Left renal pelvis (tissue), 4 donors: Measurements from ENCODE around the gene LBH. TPM values are rescaled to one million over a fixed set of nuclear protein-coding genes. Genes with fewer than 3 reads are reported as not detected.
A peak's percentile ranks its signal among the peaks of the same experiment; 100 is the strongest.

Source experiments
- DNase-seq, 4 donors: peaks; one replicate each; pipeline ENCODE4 v3.0.0-alpha.2; 2013; ENCODE audit warnings: low read depth in 4 of 4, low spot score in 3 of 4
- polyA plus RNA-seq, 4 donors: library from polyadenylated mRNA; unstranded; fragments of 120-200 nt; gene quantifications; one replicate each; pipeline ENCODE4 v1.2.1, GENCODE V29; 2013; ENCODE audit not compliant: insufficient read length in 4 of 4

Gene LBH
- polyA plus RNA-seq, 4 donors = 64.6 to 117 (median 104) TPM

DNA sequence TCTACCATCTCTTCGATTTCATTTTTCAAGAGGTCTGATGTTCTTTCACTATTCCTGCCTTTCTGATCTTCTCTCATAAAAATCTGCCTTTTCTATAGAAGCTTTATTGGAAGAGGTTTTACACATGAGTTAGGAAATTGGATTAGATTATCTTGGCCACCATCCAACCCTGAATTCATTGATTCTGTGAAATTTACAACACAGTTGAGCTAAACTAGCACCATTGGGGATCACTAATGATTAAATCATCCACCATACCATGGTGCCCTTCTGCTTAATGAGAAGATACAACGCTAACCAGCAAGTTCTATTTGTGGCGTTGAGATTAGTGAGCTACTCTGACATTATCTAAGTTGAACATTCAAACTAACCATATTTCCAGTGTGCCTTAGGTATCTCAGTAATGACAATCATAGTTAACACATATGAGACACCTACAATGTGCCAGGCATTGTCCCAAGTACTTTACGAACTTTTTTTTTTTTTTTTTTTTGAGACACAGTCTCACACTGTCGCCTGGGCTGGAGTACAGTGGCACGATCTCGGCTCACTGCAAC lies 17.3 kb upstream of the LBH start:
- no peak for DNase-seq

DNA sequence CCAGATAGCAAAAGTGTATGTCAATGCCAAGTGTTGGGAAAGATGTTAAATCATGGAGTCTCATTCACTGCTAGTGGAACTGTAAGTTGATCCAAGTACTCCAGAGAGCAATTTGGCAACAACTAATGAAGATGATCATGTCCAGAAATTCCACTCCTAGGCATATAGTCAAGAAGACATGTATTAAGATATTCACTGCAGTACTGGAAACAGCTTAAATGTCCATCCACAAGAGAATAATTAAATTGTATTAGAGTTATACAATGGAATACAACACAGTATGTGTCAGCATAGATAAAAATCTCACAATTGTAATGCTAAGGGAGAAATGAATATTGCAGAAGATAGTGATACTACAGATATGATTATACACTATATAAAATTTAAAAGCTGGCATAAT lies 15.2 kb upstream of the LBH start:
- no peak for DNase-seq

DNA sequence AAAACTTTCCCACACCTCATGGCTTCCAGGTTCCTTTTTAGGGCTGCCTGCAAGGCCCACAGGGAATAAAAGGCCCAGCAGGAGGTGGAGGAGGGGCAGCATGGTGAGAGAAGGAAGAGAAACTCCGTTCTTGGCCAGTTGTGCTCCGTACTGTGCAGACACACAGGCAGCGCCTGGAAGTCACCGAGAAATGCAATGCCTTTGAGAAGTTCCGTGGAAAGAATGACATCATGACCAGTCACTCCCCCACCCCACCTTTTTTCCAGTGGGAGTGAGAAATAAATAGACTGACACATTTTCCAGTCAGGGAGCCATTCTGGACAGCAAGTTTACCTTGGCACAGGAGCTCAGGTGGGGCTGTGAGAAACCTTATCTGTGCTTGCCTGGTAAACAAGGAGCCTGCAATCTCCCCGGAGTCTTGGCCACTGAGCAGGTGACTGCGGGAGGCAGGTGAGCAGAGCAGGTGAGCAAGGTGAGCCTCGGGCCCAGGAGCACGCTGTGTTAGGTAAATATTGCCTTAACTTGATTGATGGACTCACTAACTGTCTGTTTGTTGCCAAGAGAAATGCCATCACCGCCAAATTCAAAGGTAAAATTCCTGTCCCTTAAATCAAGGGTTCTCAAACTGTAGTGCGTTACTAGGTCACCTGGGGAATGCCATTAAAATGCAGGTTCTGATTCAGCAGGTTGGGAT lies 13.5 kb upstream of the LBH start:
- no peak for DNase-seq

DNA sequence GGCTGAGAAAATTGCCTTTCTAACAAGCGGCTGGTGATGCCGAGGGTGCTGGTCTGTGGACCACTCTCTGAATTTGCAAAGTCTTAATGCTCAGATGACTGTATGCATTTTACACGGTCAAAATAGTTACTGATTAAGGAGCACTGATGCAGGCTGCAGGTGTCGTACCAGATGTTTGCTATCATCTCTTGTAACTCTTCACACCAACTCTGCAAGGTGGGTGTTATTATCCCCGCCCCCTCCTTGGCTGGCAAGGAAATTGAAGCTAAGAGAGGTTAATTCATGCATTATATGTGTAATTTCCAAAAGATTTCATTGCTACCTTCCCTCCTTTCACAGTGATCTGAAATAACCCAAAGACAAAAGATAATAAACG lies 13.0 kb upstream of the LBH start:
- no peak for DNase-seq

DNA sequence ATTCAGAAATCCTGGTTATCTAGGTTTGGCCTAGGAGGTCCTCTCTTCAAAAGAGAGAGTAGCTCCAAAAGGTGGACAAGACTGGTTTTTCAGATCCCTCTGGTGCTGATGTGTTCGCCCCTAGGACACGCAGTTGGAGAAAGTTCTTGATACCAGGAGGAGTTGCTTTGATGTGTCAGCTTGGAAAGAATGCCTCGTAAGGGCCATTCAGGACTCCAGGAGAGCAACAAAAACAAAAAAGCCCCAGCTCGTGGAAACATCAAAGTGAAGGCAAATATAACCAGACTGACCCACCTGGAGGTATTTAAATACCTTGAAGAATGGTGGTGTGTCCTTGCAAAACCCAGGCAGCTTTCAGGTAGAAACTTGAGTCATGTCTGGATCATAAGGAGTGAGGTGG lies 12.5 kb upstream of the LBH start:
- DNase-seq = no peak

DNA sequence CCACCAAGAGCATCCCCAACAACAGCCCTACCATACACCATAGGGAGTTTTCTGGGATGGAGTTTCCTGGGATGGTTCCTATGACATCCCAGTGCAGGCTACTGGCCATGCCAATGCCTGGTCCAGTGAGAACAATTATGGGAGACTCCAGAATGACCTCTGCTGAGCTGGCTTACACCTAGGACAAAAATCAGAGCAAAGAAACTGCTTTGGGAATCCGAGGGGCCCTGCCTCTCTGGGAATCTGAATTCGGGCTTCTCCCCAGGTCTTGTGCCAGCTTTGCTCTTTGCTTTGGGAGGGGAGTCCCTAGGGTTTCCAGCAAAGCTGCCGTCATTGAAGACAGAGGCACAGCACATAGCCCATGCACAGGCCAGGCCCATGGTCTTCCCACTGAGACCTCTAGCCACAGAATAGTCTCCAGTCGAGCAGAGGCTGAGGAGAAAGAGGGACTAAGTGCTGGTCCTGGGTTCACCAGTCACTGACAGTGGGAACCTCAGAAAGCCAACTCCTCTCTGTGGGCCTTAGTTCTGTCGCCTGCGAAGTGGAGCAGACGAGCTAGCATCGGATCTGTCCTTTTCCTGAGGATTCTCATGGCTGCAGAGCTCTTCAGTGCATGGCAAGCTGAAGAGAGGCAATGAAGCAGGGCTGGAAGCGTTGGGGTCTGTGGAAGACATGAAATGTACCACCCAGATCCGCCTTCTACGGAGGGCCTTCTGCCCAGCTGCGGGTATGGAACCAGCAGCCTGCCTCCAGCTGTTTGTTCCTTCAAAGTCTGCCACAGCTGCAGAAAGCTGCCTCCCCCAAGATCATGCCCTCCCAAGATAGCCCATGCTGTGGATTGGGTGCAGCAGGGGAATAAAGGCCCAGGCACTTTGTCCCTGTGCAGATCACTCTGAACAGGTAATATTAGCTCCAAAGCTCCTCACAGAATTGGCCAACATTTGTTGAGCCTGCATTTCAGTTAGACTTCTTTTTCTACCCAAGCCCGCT lies 11.2 kb upstream of the LBH start:
- no peak for DNase-seq

DNA sequence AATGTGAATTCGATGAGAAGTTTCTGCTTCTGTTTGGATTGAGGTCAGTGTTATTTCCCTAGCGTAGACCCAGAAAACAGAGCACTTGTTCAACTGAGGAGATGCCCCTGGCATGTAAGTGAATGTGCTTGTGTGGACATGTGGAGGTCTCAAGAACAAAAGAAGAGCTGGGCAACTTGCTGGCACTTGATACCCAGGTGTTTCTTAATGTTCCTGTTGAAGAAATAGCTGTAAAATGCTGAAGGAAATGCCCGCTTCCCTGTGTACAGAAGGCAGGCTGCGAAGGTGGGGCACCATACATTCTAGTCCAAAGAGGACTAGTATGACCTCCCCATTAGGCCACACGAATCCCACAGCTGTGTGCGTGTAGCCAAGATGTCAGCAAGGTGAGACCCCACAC lies 9.8 kb upstream of the LBH start:
- DNase-seq = no peak

DNA sequence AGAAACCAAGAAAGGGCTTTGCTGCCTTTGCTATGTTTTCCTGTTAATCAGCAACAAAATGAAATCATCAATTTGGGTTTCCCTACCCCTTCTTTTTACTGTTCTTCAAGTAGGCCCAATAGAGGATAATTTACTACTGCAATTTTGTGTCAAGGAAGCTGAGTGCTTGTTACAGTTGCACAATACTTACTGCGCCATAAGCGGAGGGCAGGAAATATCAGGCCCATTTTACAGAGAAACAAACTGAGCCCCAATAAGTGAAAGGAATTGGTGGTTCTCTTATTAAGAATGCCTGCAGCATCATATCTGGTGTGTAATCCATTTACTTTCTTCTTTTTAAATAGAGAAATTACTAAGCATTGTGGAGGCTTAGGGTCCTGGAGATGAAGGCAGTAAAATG lies 9.3 kb upstream of the LBH start:
- DNase-seq = no peak

DNA sequence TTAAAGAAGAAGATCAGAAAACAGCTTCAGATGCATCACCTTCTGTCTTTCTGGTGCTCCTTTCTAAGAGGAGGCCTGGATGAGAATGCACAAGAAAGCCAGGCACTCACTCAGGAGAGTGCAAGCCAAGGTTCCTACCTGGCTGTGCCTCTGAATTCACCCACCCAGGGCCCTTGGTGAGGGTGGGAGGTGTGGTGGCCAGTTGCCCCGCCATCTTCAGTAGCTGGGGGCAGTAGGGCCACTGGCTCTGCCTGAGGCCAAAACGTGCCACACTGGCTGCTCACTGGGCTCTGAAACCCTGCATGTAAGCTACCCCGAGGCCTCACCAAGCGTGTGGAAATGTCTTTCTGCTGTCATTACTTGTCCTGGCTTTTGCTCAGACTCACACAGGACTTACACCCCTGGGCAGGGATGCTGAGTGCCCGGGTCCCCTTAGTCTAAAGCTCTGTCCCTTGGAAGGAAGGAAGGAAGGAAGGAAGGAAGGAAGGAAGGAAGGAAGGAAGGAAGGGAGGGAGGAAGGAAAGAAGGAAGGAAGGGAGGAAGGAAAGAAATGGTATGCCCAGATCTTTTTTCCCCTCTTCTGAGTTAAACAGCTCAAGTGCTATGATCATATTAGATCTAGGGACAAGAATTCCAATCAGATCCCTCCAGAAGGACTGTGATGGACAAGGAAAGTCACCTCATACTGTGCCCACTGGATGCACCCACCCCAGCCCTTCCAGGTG lies 8.5 kb upstream of the LBH start:
- DNase-seq = no peak

DNA sequence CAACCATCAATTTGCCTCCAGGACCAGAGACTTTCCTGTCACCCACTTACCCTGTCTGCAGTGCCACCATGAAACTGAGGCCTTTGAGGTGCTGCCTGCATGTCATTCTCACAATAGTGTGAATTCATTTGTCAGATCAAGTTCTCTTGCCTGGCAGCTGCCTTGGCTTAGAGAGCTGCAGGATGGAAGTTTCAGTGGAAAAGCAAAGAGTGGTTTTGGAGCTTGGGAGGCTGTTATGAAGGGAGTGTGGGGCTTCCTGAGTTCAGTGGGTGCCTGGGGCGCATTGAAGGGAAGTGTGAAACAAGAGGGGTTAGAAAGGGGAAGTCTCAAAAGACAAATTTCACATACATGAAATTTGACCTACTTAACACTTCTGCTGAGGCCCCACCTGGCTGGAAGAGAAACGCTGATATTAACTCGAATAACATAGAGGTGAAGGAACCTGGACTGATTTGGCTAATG lies 7.9 kb upstream of the LBH start:
- DNase-seq = no peak

DNA sequence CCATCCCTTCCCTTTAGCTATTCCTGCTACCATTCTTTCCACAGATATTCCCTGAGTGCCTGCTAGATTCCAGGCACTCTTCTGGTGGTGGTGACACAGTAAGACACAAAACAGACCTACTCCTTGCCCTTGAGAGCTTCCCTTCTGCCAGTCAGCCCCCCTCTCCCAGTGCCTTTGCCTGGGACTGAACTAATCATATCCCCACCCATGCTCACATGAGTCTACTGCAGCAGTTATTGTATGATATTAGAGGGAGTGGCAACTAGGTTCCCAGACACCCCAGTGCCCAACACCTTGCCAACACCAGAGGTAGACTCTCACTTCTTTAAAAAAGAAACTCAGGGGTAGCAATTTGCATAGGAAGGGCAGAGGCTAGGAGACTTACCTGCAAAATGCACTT lies 7.2 kb upstream of the LBH start:
- no peak for DNase-seq

DNA sequence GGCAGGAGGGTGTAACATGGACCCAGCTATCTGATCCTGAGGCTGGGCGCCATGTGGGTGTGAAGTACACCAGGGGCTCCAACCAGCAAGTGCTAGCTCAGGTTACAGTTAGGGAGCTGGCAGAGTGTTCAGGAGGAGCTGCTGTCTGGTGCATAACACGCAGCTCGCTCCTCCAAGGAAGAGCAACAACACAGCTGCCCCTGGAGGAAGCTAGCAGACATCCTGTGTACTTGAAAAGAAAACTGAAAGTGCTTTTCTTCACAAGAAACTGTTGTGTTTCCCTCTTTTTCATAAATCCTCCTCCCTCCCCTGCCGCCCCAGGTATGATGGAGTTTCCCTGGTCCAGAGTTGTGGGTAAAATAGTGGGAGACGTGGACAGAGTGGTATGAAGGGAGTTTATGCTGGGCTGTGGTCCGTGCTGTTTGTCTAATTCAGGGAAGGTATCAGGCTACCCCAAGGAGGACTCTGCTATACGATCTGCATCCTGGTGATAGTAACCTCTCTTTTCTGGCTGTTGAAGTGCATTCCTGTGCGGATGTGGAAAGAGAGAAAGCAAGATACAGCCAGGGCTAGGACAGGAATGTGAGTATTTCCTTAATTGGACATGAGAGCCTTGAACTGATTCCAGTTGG lies 6.1 kb upstream of the LBH start:
- peak in 2 of 4 donors; percentile 58 to 63 for DNase-seq

DNA sequence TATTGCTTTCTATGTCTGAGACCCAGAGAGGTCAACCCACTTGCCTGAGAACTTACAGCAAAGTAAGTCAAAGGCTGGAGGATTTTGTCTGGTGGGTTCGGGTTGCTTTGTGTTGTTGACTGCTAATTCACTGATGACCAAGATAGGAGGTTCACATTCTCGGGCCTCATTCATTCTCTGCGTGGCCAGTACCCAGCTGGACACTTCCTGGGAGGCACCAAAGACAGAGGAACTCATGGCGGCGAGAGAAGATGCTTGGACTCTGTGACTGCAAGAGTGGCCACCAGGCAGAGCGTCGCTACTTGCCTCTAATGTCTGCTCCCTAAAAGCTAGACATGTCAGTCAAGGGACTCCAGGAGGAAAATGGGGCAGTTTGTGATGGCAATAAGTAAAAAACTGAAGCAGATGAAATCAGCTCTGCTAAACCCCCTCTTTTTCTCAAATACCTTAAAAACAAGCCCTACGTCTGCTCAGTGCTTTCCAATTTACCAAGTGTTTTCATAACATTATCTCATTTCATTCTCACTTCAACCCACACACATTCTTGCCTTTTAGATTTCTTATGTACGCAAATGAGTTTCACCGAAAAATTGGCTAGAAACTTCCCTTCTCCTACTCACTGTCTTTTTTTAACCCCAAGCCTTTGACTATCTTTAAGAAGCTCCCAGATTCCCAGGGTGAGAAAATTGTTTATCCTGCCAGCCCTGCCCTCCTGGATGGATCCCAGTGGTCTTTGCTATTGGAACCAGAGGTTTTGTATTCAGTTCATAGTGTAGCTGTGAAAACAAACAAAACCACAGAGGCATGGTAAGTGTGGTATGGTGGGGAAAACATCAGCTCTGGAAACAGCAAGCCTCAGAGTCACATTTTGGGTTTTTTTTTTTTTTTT lies 4.9 kb upstream of the LBH start:
- no peak for DNase-seq

DNA sequence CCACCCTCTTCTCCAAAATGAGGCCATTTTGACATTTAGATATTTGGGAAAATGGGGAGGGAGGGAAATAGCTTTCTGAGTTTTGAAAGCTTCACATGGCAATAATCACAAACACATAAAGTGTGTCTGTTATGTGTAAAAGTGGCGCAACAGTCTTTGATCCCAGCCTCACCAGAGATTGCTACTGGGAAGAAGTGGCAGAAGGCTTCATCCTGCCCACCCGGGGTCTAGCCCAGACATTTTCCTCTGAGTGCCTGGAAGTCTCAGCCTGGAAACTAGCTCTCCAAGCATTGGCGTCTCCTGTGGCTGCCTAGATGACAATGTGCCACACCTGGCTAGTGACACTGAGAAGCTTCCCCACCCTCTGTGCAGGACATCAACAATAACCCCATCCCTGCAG lies 1.7 kb upstream of the LBH start:
- no peak for DNase-seq

DNA sequence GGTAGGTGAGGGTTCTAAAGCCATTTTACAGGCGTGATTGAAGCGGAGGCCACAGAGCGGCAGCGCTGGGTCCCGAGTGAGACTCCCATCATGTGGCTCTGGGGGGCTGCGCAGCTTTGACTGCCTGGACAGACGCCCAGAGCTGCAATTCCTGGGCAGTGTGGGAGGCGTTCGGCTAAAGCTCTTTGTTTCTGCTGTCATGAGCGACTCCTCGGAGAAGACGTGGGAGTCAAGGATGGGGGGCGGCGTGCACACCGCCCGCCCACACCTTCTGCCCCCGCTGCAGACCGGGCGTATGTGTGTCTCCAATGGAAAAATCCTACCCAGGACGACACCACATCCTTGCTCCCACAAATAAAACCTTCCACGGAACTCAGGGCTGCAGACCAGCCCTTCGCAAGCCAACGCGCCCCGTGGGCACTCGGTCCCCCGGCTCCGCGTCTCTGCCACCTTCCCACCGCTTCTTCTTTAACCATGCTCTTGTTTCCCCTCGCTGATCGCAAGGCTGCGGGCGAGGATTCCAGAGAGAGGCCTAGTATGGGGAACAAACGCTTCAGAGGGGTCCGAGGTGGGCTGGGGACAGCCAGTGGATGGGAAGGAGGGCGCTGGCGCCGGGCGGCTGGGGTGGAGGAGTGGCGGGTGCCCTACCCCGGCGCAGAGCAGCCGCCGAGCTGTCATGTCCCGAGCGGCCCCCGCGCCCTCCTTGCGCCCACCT lies 680 bp upstream of the LBH start:
- peak in 3 of 4 donors; percentile 71 to 77 (median 74) for DNase-seq

DNA sequence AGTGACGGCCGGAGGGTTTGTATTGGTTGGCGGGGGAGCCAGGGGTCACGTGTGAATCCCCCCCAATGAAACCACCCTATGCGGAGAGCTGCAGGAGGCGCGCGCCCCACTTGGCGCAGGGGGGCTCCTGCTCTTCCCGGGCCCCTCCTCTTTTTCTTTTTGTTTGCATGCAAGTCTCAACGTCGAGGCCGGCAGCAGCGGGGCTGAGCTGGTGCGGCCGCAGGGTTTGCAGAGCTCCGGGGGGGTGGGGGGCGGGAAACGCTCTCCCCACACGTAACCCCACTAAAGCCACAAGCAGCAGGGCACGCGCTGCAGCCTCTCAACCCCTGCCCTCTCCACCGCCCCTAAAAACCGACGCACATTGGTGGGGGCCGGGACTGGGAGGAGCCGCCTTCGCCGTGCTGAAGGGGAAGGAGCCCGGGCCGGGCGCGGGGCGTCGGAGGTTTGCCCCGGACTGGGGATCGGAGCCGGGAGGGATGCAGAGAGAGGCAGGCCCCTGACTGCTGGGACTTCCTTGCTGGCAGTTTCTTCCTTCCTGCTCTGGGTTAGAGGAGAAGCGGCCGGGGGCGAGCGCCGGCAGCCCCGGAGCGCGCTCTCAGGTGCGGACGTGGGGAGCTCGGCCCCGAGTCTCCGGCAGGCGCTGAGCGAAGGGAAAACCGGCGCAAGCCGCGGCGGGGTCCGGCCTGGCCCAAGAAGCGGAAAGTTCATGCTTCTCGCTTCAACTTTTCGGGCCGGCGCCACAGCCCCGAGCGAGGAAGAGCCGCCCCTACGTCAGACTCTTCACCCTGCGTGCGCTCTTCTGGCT lies 864 bp downstream of the LBH start:
- peak in 1 of 4 donors; percentile 49 for DNase-seq

DNA sequence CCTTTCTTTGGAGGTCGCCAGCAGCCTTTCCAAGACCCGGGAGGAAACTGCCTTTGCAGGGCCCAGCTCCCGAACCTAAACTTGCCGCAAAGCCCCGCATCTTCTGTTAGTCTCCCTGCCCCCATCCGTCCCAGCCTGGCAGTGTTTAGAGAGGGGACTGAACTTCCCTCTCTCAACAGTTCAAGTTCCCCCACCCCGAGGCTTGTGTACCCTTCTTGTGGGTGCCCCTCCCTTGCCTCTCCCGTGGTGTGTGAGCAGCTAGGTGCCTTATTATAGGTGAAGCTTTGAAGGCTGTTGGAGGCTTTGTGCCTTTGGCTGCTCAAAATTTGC lies 1.4 kb downstream of the LBH start:
- no peak for DNase-seq
